GM23248 (cell line): ENCODE data around the gene ZBTB2. TPM values are rescaled to one million over a fixed set of nuclear protein-coding genes. Genes with fewer than 3 reads are reported as not detected.
"Not testable (repeated sequence)": the region's sequence is repeated elsewhere in the genome, so short reads cannot be mapped to it uniquely, and the experiment has no call there.

Experiments
- DNase-seq: peaks from one replicate; pipeline ENCODE4 v3.0.0-alpha.2; 2015
- H2AFZ ChIP-seq: fragments of 200-600 bp; sonication (generic); 2 replicates; pipeline ENCODE4 v1.6.1; 2016; ENCODE audit warnings: antibody characterized with exemption
- H3F3A ChIP-seq: fragments of 200-600 bp; sonication (generic); 2 replicates; pipeline ENCODE4 v1.6.1; 2016; ENCODE audit warnings: mild to moderate bottlenecking, antibody characterized with exemption, mixed run types; ENCODE audit not compliant: insufficient read depth
- H3K27ac ChIP-seq: fragments of 200-600 bp; sonication (generic); 2 replicates; pipeline ENCODE4 v1.5.1; 2016; ENCODE audit warnings: mild to moderate bottlenecking
- H3K27me3 ChIP-seq: fragments of 200-600 bp; sonication (generic); replicated peaks from 2 replicates; pipeline ENCODE4 v1.6.1; 2016; ENCODE audit warnings: mild to moderate bottlenecking; ENCODE audit not compliant: insufficient read depth
- H3K36me3 ChIP-seq: fragments of 200-600 bp; sonication (generic); 2 replicates; pipeline ENCODE4 v1.6.1; 2016; ENCODE audit warnings: low read depth, mild to moderate bottlenecking
- H3K4me1 ChIP-seq: fragments of 200-600 bp; sonication (generic); 2 replicates; pipeline ENCODE4 v1.6.1; 2016; ENCODE audit warnings: mild to moderate bottlenecking; ENCODE audit not compliant: insufficient read depth
- H3K4me2 ChIP-seq: fragments of 200-600 bp; sonication (generic); one replicate; pipeline ENCODE4 v1.6.1; 2016; ENCODE audit warnings: mild to moderate bottlenecking; ENCODE audit not compliant: unreplicated experiment
- H3K4me3 ChIP-seq: fragments of 200-600 bp; sonication (generic); 2 replicates; pipeline ENCODE4 v1.5.1; 2016; ENCODE audit warnings: mild to moderate bottlenecking
- H3K79me2 ChIP-seq: fragments of 200-600 bp; sonication (generic); 2 replicates; pipeline ENCODE4 v1.6.1; 2016; ENCODE audit warnings: mild to moderate bottlenecking; ENCODE audit not compliant: insufficient read depth
- H3K9ac ChIP-seq: fragments of 200-600 bp; sonication (generic); 2 replicates; pipeline ENCODE4 v1.6.1; 2016; ENCODE audit warnings: mild to moderate bottlenecking
- H3K9me2 ChIP-seq: fragments of 200-600 bp; sonication (generic); 2 replicates; pipeline ENCODE4 v1.6.1; 2016; ENCODE audit warnings: mixed run types, mild to moderate bottlenecking, moderate library complexity; ENCODE audit not compliant: insufficient read depth
- H3K9me3 ChIP-seq: fragments of 200-600 bp; sonication (generic); one replicate; pipeline ENCODE4 v1.6.1; 2017; ENCODE audit warnings: low read depth
- H4K20me1 ChIP-seq: fragments of 200-600 bp; sonication (generic); 2 replicates; pipeline ENCODE4 v1.6.0; 2016; ENCODE audit not compliant: insufficient read depth
- EZH2 ChIP-seq: fragments of 200-600 bp; sonication (generic); IDR thresholded peaks from 2 replicates; pipeline ENCODE4 v1.6.1; 2018; ENCODE audit warnings: antibody characterized with exemption, mild to moderate bottlenecking; ENCODE audit not compliant: insufficient read depth, poor library complexity, severe bottlenecking
- EZH2phosphoT487 ChIP-seq: fragments of 200-600 bp; sonication (generic); IDR thresholded peaks from 2 replicates; pipeline ENCODE4 v1.6.1; 2018; ENCODE audit warnings: antibody characterized with exemption, moderate library complexity, mild to moderate bottlenecking, low read depth; ENCODE audit not compliant: insufficient read depth
- WGBS, 2 experiments: methylation state at CpG; one replicate each; pipeline ENCODE4 v1.1.6; 2015 to 2017; ENCODE audit warnings: low lambda C conversion rate in 2 of 2, low coverage in 1 of 2; ENCODE audit errors: missing lambda C conversion rate in 2 of 2; 5-methylcytosine and 5-hydroxymethylcytosine counted together
- in situ Hi-C: fragments of 300-500 bp; cut with MboI; formaldehyde crosslinking; loops from 2 replicates; pipeline ENCODE4 v1.15.0; 2020
- polyA plus RNA-seq: library from polyadenylated mRNA; unstranded; fragments of >200 nt; fragmentation: Nextera tagmentation; extraction: Ambion mirVana; gene quantifications from 2 replicates; pipeline ENCODE4 v1.2.1, GENCODE V29; 2016
- total RNA-seq: library from RNA; depleted of rRNA; stranded (reverse); fragments of >200 nt; shearing (Covaris generic); gene quantifications from 2 replicates; pipeline ENCODE4 v1.2.3, GENCODE V29; 2014

Gene ZBTB2
- total and polyA plus RNA-seq, 2 experiments from 2014 or later, result 9.7 to 11.6 TPM

GRCh38 chr6:151321438-151321837 is 69.9 kb downstream of the ZBTB2 start:
- TF ChIP-seq EZH2, result no peak
- TF ChIP-seq EZH2phosphoT487, result no peak
- DNase-seq, result no peak
- H3K9ac ChIP-seq, result no peak overlapping the region
- no peaks in the 10 kb centered on the region for H3K36me3 ChIP-seq
- H3K79me2 ChIP-seq, result 0 out of 2 replicates have a peak, but pooled peaks cover 5% of the 10 kb centered on the region
- no peaks in the 10 kb centered on the region for H3K27me3 ChIP-seq
- H3F3A ChIP-seq, result peaks cover 25% of the 10 kb centered on the region
- WGBS, 2 experiments, result 95 to 100% methylated on average over 1 of the region's 1 CpG
- no peak overlapping the region for H2AFZ ChIP-seq
- no peak overlapping the region for H3K27ac ChIP-seq
- in situ Hi-C loops, result loop anchor here (10.0 kb wide), 2 partner anchors 307 to 417 kb away; no protein-coding TSS in a partner anchor
- H3K4me1 ChIP-seq, result peaks cover 21% of the 10 kb centered on the region
- H3K9me3 ChIP-seq, result no peaks in the 10 kb centered on the region
- H4K20me1 ChIP-seq, result no peaks in the 10 kb centered on the region
- H3K9me2 ChIP-seq, result no peaks in the 10 kb centered on the region
- H3K4me3 ChIP-seq, result no peak overlapping the region
- no peak overlapping the region for H3K4me2 ChIP-seq

GRCh38 chr6:151320140-151320539 is 71.2 kb downstream of the ZBTB2 start:
- 91 to 92% methylated on average over 7 of the region's 7 CpGs for WGBS, 2 experiments
- H3K79me2 ChIP-seq, result no peaks in the 10 kb centered on the region
- no peak overlapping the region for H3K4me3 ChIP-seq
- no peaks in the 10 kb centered on the region for H4K20me1 ChIP-seq
- no peaks in the 10 kb centered on the region for H3K36me3 ChIP-seq
- peaks cover 21% of the 10 kb centered on the region for H3K4me1 ChIP-seq
- H3K9me3 ChIP-seq, result no peaks in the 10 kb centered on the region
- in situ Hi-C loops, result loop anchor here (10.0 kb wide), 2 partner anchors 305 to 415 kb away; no protein-coding TSS in a partner anchor
- no peaks in the 10 kb centered on the region for H3K9me2 ChIP-seq
- no peaks in the 10 kb centered on the region for H3K27me3 ChIP-seq
- no peak overlapping the region for H3K4me2 ChIP-seq
- TF ChIP-seq EZH2phosphoT487 (no peak), EZH2 (no peak)
- no peak overlapping the region for H2AFZ ChIP-seq
- H3K27ac ChIP-seq, result no peak overlapping the region
- no peak for DNase-seq
- no peak overlapping the region for H3K9ac ChIP-seq
- H3F3A ChIP-seq, result peaks cover 25% of the 10 kb centered on the region

GRCh38 chr6:151317995-151318365 is 73.4 kb downstream of the ZBTB2 start:
- peaks cover 8% of the 10 kb centered on the region for H3K4me1 ChIP-seq
- no peak overlapping the region for H3K4me3 ChIP-seq
- no peak overlapping the region for H2AFZ ChIP-seq
- H4K20me1 ChIP-seq, result no peaks in the 10 kb centered on the region
- H3K9me3 ChIP-seq, result no peaks in the 10 kb centered on the region
- no peaks in the 10 kb centered on the region for H3K27me3 ChIP-seq
- DNase-seq, result no peak
- H3K9ac ChIP-seq, result no peak overlapping the region
- H3K27ac ChIP-seq, result no peak overlapping the region
- WGBS, 2 experiments, result 87 to 90% methylated on average over 3 of the region's 3 CpGs
- in situ Hi-C loops, result no loop called here
- H3K36me3 ChIP-seq, result no peaks in the 10 kb centered on the region
- H3F3A ChIP-seq, result peaks cover 12% of the 10 kb centered on the region; the same call in 1 of the 2 replicates
- no peaks in the 10 kb centered on the region for H3K79me2 ChIP-seq
- TF ChIP-seq EZH2phosphoT487 (no peak), EZH2 (no peak)
- H3K4me2 ChIP-seq, result no peak overlapping the region
- H3K9me2 ChIP-seq, result no peaks in the 10 kb centered on the region

- TF ChIP-seq EZH2phosphoT487 (no peak), EZH2 (no peak)
- no peak overlapping the region for H3K4me3 ChIP-seq
- no peak overlapping the region for H3K9ac ChIP-seq
- in situ Hi-C loops, result no loop called here
- H3F3A ChIP-seq, result peaks cover 12% of the 10 kb centered on the region; the same call in 1 of the 2 replicates
- H3K27me3 ChIP-seq, result no peaks in the 10 kb centered on the region
- WGBS, 2 experiments, result 52 to 57% methylated on average over 2 of the region's 2 CpGs
- no peaks in the 10 kb centered on the region for H3K79me2 ChIP-seq
- no peak overlapping the region for H2AFZ ChIP-seq
- DNase-seq, result peak; percentile 77
- H3K4me1 ChIP-seq, result peaks cover 8% of the 10 kb centered on the region
- no peaks in the 10 kb centered on the region for H3K9me3 ChIP-seq
- no peak overlapping the region for H3K27ac ChIP-seq
- no peaks in the 10 kb centered on the region for H3K9me2 ChIP-seq
- H3K36me3 ChIP-seq, result no peaks in the 10 kb centered on the region
- H3K4me2 ChIP-seq, result no peak overlapping the region
- H4K20me1 ChIP-seq, result no peaks in the 10 kb centered on the region
Measured at GRCh38 chr6:151317103-151317994, 74.0 kb downstream of the ZBTB2 start.

- H2AFZ ChIP-seq, H3K4me3 ChIP-seq, H3K4me1 ChIP-seq, H3K79me2 ChIP-seq, H4K20me1 ChIP-seq, H3K9me2 ChIP-seq, H3K36me3 ChIP-seq, H3K4me2 ChIP-seq, H3K27ac ChIP-seq, H3K27me3 ChIP-seq, in situ Hi-C loops, H3K9me3 ChIP-seq, DNase-seq, H3K9ac ChIP-seq: not testable (repeated sequence)
- peaks cover 12% of the 10 kb centered on the region; the same call in 1 of the 2 replicates for H3F3A ChIP-seq
- WGBS, 2 experiments, result 92 to 96% methylated on average over 3 of the region's 3 CpGs
Measured at GRCh38 chr6:151315661-151316060, 75.7 kb downstream of the ZBTB2 start.
